Tibial artery (tissue), 4 donors: ENCODE results near the gene NDE1.
A peak's percentile ranks its signal among the peaks of the same experiment; 100 is the strongest.
"Not testable (repeated sequence)": the region's sequence is repeated elsewhere in the genome, so short reads cannot be mapped to it uniquely, and the experiment has no call there.

Experiments used
- DNase-seq, 2 donors: peaks; one replicate each; pipeline ENCODE4 v3.0.0-alpha.2; 2019
- H3K27ac ChIP-seq, 2 donors: fragments of 200-600 bp; sonication (generic) in 1 of 2; 1 replicate in 1 of 2; 2 replicates in 1 of 2; pipeline ENCODE4 v1.5.1; 2018 to 2019; ENCODE audit warnings: mild to moderate bottlenecking in 1 of 2
- H3K27me3 ChIP-seq, 2 donors: fragments of 200-600 bp; sonication (generic) in 1 of 2; one replicate each; pipeline versions ENCODE4 v1.5.1 to v1.6.0; 2016 to 2019
- H3K36me3 ChIP-seq, 3 donors: fragments of 200-600 bp; sonication (generic) in 2 of 3; one replicate each; pipeline ENCODE4 v1.5.1; 2016 to 2019; ENCODE audit warnings: mild to moderate bottlenecking in 2 of 3
- H3K4me1 ChIP-seq, 4 donors: fragments of 200-600 bp; sonication (generic) in 2 of 4; 1 replicate in 3 of 4; 2 replicates in 1 of 4; pipeline ENCODE4 v1.5.1; 2016 to 2019
- H3K4me3 ChIP-seq, 2 donors: fragments of 200-600 bp; sonication (generic) in 1 of 2; 1 replicate in 1 of 2; 2 replicates in 1 of 2; pipeline ENCODE4 v1.5.1; 2018 to 2019; ENCODE audit warnings: mild to moderate bottlenecking in 2 of 2
- H3K9me3 ChIP-seq, 3 donors: fragments of 200-600 bp; sonication (generic) in 1 of 3; one replicate each; pipeline ENCODE4 v1.5.1; 2016 to 2019
- intact Hi-C: fragments of 100-400 bp; cut with DNase I; formaldehyde crosslinking; loops from one replicate; pipeline ENCODE4 v1.15.0; 2023; ENCODE audit warnings: low total_unique reads
- TF ChIP-seq, protein P1 (sequence below), 2 experiments: fragments of 200-600 bp in 1 of 2; fragments of 450-650 bp in 1 of 2; IDR thresholded peaks; one replicate each; pipeline ENCODE4 v1.5.1; 2017 to 2019; ENCODE audit warnings: antibody characterized with exemption in 2 of 2, mild to moderate bottlenecking in 1 of 2, moderate library complexity in 1 of 2

Gene NDE1

DNA sequence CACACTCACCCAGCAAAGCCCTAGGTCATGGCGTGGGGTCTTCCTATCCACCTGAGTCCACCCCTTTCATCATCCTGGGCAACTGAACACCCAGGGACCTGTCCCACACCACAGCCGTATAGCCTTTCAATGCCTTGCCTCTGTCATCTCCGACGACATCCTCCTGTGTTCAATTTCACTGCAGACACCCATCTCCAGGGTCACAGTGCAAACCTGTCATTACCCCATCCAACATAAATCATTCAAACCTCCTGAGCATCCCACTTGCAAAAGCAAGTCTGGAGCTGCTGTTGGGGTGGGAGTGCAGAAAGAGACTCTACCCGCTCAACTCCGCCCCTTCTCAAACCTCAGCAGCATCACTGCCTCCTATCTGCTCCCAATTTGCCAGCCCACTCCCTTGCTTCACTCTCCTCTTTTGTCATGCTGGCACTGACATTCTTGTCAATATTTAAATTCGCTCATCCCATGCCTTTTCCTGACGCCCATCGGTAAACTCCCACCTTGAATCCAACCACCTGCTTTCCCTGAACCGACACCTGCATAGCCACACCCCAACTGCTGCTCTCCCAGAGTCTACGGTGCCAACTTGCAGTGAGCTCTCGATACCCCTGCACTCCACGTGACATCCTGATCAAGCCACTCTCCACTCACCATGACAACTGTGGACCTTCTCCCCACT lies 44.1 kb upstream of the NDE1 start:
- H3K9me3 ChIP-seq: no peaks in the 10 kb centered on the region
- H3K4me1 ChIP-seq: peaks cover 0 to 5% (median 0%) of the 10 kb centered on the region in 4 donors
- H3K4me3 ChIP-seq: no peak overlapping the region
- peaks cover 74 to 100% (median 85%) of the 10 kb centered on the region in 3 donors for H3K36me3 ChIP-seq
- TF ChIP-seq, protein P1, sequence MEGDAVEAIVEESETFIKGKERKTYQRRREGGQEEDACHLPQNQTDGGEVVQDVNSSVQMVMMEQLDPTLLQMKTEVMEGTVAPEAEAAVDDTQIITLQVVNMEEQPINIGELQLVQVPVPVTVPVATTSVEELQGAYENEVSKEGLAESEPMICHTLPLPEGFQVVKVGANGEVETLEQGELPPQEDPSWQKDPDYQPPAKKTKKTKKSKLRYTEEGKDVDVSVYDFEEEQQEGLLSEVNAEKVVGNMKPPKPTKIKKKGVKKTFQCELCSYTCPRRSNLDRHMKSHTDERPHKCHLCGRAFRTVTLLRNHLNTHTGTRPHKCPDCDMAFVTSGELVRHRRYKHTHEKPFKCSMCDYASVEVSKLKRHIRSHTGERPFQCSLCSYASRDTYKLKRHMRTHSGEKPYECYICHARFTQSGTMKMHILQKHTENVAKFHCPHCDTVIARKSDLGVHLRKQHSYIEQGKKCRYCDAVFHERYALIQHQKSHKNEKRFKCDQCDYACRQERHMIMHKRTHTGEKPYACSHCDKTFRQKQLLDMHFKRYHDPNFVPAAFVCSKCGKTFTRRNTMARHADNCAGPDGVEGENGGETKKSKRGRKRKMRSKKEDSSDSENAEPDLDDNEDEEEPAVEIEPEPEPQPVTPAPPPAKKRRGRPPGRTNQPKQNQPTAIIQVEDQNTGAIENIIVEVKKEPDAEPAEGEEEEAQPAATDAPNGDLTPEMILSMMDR (IDR thresholded peaks at IDR 0.05): no peak
- H3K27me3 ChIP-seq: no peaks in the 10 kb centered on the region
- no peak for DNase-seq
- no peak overlapping the region for H3K27ac ChIP-seq
- intact Hi-C loops: no loop called here

DNA sequence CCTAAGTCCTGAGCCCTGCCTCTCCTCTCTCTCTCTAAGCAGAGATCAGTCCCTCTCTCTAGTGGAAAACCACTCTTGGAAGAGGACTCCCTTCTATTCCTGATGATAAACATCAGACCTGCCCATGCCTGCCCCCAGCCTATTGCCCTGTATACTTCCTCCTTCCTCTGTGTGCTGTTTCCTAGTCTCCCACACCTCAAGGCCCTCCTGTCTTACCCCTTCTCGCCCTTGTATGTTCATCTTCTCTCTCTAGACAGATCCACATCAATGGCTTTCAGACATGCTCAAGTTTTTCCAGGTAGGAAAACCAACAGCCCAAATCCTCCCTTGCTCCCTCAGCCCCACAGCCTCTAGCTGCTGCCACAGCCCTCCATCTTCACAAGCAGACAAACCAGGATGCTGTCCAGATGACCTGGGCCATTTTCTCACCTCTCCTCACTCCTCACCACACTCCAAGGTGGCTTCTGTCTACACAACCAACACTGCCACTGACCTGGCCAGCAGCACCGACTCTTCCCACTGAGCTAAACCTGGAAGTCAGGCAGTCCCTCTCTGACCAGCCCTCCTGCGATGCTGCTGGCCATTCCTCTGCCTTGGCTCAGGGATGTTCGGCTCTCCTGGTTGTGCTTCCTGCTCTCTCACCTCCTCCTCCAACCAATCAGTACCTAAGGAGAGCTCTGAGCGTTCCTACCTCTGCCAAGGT lies 43.4 kb upstream of the NDE1 start:
- intact Hi-C loops: no loop called here
- TF ChIP-seq, protein P1 (IDR thresholded peaks at IDR 0.05): no peak
- peaks cover 74 to 100% (median 83%) of the 10 kb centered on the region in 3 donors for H3K36me3 ChIP-seq
- H3K4me3 ChIP-seq: no peak overlapping the region
- DNase-seq: no peak
- no peaks in the 10 kb centered on the region for H3K27me3 ChIP-seq
- H3K9me3 ChIP-seq: no peaks in the 10 kb centered on the region
- H3K27ac ChIP-seq: no peak overlapping the region
- peaks cover 0 to 5% (median 0%) of the 10 kb centered on the region in 4 donors for H3K4me1 ChIP-seq

- H3K4me1 ChIP-seq, H3K27me3 ChIP-seq, DNase-seq, H3K9me3 ChIP-seq, H3K4me3 ChIP-seq, H3K27ac ChIP-seq, intact Hi-C loops: not testable (repeated sequence)
- H3K36me3 ChIP-seq: peaks cover 76 to 100% (median 86%) of the 10 kb centered on the region in 3 donors
These were observed 42.8 kb upstream of the NDE1 start for GRCh38 chr16:15607221-15607699.

DNA sequence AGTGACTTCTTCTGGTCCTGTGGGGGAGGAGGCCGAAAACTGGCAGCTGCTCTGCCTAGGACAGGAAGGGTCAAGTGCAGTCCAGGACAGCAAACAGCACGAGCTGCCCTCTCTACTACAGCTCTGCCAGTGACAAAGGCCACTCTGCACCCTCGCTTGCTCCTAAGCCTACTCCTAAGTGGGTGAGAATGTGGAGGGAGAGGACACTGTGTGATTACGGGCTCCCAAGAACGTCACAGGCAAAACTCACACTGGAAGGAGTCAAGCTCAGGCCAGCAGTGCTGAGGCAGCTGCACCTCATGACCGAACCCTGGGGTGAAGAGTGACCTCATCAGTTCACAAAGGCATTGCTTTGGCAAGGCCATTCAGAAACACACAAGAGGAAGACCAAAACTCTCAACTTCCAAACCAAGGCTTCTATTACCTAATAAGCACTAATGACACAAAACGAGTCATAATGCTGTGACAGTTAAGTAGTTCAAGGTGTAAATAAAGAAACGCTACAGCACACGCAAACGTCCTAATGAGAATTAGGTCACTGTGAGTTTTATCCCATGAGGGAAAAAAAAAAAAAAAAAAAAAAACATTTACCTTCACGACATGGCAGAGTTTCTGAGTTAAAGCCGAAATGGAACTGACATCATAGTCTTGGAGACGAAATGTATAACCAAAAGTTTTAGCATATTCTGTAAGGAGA lies 42.2 kb upstream of the NDE1 start:
- DNase-seq: peak; percentile 49 to 70
- TF ChIP-seq, protein P1 (IDR thresholded peaks at IDR 0.05): no peak
- H3K9me3 ChIP-seq: no peaks in the 10 kb centered on the region
- intact Hi-C loops: no loop called here
- H3K36me3 ChIP-seq: peaks cover 78 to 100% (median 88%) of the 10 kb centered on the region in 3 donors
- no peaks in the 10 kb centered on the region for H3K27me3 ChIP-seq
- H3K27ac ChIP-seq: no peak overlapping the region
- no peak overlapping the region for H3K4me3 ChIP-seq
- H3K4me1 ChIP-seq: peaks cover 0 to 5% (median 0%) of the 10 kb centered on the region in 4 donors

DNA sequence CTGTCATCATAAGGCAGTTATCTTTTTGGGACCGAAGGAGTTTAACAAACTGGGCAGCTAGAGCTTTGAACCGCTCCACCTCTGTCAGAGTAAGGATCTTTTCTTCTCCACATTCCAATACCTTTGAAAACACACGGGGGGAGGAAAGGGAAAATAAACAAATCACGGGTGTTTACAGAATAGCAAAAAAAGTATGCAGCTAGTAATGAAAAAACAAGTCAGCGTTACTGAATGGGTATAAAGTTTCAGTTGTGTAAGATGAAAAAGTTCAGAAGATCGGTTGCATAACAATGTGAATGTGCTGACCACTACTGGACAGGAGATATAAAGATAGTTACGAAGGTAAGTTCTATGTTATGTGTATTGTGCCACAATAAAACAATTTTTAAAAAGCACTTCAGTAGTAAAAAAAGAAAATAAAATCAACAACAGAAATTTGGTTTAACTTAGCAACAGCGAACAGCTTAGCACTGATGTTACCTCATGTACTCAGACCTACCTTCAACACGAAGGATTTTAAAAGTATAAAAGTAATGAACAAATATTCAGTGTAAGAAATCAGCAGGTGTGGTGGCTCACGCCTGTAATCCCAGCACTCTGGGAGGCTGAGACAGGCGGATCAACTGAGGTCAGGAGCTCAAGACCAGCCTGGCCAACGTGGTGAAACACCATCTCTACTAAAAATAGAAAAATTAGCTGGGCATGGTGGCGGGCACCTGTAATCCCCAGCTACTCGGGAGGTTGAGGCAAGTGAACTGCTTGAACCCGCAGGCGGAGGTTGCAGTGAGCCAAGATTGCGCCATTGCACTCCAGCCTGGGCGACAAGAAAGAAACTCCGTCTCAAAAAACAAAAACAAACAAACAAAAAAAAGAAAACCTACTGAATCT lies 41.4 kb upstream of the NDE1 start:
- Histone ChIP-seq H3K4me1 (peaks cover 0 to 5% (median 0%) of the 10 kb centered on the region in 4 donors), H3K4me3 (no peak overlapping the region), H3K27ac (no peak overlapping the region), H3K36me3 (peaks cover 71 to 98% (median 85%) of the 10 kb centered on the region in 3 donors), H3K9me3 (no peaks in the 10 kb centered on the region), H3K27me3 (no peaks in the 10 kb centered on the region)
- TF ChIP-seq, protein P1 (IDR thresholded peaks at IDR 0.05): no peak
- DNase-seq: no peak
- intact Hi-C loops: no loop called here
